G401 (cell line): Measurements from ENCODE around the gene KCNQ1. TPM values are rescaled to one million over a fixed set of nuclear protein-coding genes. Genes with fewer than 3 reads are reported as not detected.

ENCODE experiments used
- DNase-seq: peaks from one replicate; pipeline ENCODE4 v3.0.0-alpha.2; 2015; ENCODE audit warnings: low spot score
- in situ Hi-C: cut with HindIII; loops from 2 replicates; pipeline ENCODE4 v1.10.0; 2016; ENCODE audit warnings: low sequenced_read_pairs, mixed read lengths
- total RNA-seq: library from RNA; depleted of rRNA; stranded (reverse); fragments of >200 nt; shearing (Covaris generic); gene quantifications from 2 replicates; pipeline ENCODE4 v1.2.3, GENCODE V29; 2014

The KCNQ1 gene
- total RNA-seq, 1 experiment from 2014 or later, result 0.85 TPM

DNA sequence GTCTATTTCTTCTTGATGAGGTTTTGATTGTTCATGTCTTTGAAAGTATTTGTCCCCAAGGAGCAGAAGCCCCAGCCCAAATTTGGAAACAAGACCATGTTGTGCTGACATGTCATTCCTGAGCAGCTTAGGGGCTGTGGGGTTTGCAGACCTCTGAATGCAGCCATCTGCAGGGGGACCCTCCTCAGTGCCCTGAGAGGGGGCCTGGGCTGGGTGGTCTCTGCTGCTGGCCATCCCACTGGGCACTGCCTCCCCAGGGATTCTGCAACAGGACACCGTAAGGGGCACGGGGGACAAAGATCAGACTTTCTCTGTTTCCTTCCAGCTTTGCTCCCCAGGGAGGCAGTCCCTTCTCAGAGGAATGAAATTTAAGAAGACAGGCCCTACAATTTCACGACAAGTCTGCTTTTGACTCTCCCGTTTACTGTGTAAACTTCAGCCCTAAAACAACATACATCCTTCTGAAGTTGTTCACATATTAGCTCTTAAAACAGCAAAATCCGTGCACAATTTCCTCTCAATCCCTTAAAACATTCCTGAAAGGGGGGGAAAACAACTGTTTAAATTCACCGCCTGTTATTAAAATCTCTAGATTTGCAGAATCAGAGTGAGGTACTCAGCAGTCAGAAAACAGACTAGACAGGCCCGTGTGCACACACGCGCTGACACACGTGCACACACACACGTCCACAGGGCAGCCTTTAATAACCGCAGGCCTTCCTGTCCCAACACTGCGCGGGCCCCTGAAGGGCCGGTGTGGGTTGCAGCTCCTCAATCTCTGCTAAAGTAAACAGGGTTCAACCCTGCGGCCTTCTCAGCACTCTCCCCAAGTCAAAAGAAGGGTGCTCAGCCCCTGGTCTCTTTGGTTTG, 109.8 kb downstream of the KCNQ1 start:
- in situ Hi-C loops, result no loop called here
- DNase-seq, result no peak

DNA sequence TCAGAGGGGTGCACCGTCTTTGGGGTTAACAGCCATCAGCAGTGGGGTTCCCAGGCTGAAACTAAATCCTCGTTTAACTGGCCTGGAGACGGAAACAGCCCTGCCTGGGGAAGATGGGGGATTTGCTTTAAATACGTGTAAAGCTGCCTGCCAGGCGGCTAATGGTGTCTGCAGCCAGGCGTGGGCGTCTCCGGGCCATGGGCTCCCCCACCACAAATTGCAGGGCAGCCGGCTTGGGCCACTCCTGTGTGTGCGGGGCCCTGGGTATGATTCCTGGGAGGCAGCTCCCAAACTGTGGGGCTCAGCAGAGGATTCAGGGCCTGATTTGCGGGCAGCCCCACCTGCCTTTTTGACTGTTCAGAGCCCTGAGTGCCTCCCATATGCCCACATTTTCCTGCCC, 110.5 kb downstream of the KCNQ1 start:
- no peak for DNase-seq
- in situ Hi-C loops, result no loop called here

DNA sequence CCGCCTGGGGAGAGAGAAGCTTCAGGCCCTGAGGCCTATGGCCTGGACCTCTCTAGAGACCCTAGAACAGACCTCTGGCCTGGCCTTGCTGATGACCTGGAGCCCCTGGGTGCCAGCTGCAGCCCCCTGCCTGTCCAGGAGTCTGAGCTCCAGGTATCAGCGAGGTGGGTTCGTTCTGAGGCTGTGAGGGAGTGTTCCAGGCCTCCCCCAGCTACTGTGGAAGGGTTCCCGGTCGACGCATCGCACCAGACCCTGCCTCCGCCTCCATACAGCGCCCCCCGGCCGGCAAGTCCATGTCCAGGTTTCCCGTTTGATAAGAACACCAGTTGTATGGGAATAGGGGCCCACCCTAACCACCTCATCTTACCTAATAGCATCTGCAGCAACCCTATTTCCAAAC, 111.1 kb downstream of the KCNQ1 start:
- in situ Hi-C loops, result no loop called here
- no peak for DNase-seq

DNA sequence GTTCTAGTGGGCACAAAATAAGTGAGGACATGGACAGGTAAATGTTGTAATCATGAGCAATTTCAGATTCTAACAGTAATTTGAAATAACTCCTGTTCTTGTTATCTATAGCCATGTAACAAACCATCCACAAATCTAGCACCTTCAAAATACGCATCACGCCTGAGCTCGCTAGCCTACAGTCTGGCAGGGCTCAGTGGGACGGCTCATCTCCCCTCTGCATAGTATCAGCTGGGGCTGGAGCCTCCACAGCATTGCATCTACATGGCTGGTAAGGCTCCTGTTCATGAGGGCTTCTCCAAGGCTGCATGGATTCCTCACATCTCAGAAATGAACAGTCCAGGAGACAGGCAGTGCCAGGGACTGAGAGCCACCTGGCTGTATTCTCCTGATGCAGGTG, 112.6 kb downstream of the KCNQ1 start:
- DNase-seq, result no peak
- in situ Hi-C loops, result no loop called here

DNA sequence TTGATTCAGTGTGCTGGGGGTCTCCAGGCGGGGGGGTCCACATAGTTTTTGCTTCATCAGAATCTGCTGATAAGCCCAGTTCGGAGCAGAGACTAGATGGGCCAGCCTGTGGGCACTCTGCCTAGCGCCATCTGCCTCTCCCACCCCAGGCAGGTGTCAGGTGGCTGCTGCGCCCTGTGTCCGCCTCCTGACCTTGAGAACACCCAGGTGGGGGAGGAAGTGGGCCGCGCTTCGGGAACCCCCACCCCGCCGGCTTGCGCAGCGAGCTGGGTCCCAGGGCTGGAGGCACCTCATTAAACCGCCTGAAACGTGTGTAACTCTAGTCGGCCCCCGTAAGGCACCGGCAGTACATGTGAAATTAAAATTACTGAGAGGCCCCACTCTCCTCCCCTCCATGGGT, 113.6 kb downstream of the KCNQ1 start:
- no peak for DNase-seq
- in situ Hi-C loops, result no loop called here

DNA sequence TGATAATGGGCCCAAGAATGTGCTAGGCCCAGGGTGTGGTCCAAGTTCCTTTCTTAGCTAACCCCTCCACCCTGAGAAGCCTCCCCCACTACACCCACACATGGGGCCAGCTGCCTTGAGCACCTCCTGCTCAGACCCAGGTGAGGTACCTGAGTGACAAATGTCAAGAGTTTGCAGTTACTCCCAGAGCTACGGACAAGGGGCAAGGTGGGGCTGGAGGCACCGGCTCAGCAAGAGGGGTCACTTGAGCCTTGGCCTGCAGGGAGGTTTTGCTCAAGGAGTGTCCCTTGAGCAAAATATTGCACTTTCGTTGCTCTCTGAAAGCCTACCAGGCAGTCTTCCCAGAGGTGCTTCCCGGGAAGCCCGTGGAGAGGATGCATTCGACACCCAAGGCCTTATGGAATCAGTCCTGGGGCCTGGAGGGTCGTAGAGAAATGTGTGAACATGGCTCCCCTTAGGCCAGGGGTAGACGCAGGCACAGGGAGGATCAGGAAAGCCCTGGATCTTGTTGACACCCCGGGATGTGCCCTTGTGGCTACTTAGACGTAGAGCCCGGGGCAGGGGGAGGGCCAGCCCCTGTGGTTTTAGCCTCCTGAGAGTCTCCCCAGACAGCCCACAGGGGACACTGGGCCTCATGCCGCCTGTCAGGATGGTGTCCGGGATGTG, 114.2 kb downstream of the KCNQ1 start:
- in situ Hi-C loops, result no loop called here
- no peak for DNase-seq

DNA sequence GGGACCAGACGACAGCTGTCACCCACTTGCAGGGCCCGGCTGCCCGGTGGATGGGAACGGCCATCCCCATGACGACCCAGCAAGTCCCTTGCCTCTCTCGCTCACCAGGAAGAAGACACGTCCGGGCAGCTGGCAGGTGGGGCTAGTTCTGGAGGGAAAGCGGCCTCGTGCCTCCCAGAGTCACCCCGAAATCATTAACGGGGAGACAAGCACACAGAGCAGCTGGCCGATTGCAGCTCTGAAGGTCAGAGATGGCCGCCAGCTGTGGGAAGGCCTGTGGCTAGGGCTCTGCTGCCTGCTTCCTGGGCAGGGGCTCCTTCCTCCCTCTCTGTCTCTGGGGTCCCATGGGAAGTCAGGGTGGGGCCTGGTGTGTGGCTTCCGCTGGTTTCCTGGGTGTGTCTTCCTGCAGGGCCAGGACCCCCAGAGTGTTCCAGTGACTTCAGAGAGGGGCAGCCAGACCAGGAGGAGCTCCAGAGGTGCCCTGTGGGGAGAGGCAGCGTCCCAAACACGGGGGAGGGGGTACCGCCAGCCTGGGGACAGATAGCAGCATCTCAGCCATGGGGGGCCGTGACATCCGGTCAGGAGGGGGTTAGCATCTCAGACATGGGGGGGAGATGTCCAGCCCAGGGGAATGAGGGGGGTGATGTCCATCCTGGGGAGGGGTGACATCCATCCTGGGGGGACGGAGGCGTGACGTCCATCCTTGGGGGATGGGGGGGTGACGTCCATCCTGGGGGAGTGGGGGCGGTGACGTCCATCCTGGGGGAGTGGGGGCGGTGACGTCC, 114.9 kb downstream of the KCNQ1 start:
- in situ Hi-C loops, result no loop called here
- DNase-seq, result no peak

DNA sequence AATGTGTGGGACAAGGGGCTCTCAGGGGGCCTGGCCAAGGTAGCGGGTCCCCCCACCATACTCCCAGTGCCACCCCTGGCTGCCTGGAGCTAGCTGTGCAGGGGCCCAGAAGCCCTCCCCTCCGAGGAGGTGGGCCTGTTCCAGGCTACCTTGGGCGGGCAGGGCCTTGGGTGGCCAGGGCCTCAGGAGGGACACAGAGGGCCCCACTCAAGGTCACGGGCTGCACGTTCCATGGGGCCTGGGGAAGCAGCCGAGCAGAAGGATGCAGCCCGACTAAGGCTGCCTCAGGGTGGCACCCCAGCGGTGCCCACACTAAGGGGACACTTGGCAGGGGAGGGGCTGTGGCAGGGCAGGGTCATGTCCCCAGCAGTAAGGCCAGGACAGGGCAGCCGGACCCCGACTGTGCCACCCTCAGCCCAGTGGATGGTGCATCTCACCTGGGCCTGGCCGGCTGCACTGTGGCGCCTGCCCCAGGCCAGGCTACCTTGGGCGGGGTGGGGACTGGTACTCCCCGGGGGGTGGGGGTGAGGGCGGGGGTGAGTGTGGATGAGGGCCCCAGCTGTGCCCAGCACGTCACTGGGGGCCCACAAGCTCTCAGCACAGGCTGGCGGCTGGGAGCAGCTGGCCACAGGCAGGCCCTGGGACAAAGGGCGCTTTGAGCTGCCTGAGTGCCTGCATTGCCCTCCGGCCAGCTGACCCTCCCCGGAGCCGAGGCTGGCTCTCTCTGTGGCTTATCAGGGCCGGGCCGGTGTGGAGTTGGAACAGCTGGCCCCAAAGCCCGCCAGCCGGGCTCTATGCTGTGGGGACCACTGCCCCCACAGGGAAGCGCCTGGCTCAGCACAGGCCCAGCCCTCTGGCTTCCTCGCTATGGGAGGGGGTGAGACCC, 117.1 kb downstream of the KCNQ1 start:
- in situ Hi-C loops, result no loop called here
- DNase-seq, result no peak

DNA sequence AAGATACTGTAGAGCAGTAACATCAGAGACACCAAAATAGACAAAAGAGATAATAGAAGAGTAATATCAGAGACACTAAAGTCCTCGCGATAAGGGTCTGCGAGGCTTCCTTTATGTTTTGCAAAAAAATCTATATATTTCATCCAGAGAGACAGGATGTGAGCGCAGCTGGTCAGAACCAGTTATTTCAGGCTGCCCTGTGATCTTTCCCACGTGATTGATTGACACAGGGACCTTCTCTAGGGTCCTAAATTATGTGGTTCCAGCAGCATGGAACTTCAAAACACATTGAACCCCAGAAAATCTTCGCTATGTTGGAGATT, 118.0 kb downstream of the KCNQ1 start:
- no peak for DNase-seq
- in situ Hi-C loops, result no loop called here

DNA sequence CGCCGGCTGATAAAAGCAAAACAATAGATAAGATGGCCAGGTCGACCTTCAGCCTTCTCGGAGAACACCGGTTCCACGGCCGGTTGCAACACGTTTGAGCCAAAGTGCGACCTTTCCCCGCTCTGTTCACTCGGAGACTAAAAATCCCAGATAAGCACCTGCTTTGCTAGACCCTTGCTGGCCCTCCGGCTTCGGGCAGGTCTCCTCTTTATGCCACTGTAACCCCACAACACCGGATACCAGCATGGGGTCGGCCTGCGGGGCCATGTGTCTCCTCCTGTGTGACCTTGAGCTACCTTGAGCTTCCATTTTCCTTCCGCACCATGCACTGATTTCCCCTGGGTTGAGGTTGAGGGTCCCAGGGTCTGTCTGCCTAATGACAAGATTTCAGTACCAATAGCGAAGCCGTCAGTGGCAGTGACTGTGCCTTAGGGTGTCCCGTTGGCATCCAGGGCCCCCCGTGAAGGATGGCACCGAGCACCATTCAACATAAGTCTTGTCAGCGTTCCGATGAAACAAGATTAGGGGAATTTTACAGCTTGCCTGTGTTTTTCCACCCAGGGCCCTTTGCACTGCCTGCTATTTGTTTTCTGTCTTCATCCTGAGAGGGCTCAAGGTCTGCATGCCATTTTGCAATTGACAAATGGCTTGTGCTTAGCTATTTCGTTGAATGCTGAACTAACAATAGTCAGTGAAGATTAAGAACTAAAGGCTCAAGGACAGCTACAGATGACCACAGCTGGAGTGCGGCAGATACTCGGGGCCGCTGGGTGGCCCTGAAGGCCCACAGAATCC, 118.6 kb downstream of the KCNQ1 start:
- DNase-seq, result no peak
- in situ Hi-C loops, result no loop called here

DNA sequence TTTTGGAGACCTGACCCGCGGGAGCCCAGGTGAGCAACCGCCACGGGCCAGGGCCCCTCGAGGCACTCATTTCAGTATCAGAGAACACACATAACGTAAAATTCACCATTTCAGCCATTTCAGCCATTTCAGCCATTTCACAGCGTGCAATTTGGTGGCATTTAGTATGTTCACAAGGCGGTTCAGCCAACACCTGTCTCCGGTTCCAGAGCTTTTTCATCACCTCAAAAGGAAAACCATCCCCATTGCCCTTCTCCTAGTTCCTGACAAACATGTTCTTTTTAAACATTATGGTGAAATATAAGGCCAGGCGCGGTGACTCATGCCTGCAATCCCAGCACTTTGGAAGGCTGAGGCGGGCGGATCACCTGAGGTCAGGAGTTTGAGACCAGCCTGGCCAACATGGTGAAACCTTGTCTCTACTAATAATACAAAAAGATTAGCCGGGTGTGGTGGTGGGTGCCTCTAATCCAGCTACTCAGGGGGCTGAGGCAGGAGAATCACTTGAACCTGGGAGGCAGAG, 119.3 kb downstream of the KCNQ1 start:
- no peak for DNase-seq
- in situ Hi-C loops, result no loop called here

DNA sequence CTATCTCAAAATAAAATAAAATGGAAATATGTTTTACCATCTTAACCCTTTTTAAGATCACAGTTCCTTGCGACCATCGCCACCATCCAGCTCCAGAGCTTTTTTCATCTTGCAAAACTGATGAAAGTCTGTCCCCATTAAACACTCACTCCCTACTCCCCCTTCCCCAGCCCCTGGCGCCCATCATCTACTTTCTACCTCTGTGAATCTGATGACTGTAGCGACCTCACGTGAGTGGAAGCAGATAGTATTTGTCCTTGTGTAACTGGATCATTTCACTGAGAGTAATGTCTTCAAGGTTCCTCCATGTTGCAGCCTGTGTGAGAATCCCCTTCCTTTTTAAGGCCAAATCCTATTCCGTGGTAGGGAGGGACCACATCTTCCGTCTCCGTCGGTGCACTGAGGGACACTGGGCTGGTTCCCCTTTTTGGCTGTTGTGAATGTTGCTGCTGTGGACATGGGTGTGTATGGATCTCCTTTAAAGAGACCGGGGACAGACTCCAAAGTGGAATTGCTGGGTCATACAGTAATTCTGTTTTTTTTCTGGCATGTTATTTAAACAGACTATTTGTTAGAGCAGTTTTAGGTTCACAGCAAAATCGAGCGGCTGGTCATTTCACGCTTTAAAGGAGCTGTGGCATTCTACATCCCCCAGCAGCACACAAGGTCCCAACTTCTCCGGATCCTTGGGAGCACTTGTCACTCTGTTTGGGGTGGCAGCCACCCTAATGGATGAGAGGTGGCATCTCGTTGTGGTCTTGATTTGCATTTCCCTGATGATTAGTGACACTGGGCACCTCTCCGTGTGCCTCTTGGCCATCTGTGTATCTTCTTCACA, 120.0 kb downstream of the KCNQ1 start:
- no peak for DNase-seq

DNA sequence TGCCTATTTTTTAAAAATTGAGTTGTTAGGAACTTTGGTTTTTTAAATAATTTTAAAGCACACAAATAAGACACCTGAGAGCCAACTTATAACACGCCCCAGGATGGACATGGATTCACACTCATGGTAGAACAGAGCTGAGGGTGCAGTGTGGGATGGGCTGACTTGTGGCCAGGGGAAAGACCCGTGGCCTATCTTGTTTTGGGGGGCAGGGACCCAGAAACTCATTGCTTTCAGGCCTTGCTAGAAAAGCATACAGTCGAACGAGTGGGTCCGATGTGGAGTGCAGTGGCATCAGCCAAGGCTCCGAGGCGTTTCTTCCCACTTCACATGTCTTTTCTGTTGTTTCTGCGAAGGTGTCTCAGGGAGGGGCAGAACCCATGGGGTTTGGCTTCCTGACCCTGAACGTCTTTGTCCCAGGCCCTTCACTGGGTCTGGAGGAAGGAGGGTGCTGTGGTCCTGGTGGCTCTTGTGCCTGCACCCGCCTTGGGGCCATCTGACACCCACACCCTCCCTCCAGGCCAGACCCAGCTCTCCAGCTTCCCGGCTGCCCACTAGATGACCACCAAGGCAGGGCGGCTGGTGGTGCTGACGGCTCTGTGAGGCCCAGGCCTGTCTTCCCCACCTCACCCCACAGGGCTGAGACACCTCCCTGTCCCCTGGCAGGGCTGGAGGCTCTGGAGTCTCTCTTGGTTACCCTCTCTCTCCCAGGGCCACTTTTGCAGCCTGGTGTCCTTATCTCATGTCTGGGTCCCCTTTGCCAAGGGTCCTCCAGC, 120.8 kb downstream of the KCNQ1 start:
- in situ Hi-C loops, result no loop called here
- no peak for DNase-seq

More for the DNA sequence above, 120.0 kb downstream of the KCNQ1 start:
- in situ Hi-C loops, result no loop called here

DNA sequence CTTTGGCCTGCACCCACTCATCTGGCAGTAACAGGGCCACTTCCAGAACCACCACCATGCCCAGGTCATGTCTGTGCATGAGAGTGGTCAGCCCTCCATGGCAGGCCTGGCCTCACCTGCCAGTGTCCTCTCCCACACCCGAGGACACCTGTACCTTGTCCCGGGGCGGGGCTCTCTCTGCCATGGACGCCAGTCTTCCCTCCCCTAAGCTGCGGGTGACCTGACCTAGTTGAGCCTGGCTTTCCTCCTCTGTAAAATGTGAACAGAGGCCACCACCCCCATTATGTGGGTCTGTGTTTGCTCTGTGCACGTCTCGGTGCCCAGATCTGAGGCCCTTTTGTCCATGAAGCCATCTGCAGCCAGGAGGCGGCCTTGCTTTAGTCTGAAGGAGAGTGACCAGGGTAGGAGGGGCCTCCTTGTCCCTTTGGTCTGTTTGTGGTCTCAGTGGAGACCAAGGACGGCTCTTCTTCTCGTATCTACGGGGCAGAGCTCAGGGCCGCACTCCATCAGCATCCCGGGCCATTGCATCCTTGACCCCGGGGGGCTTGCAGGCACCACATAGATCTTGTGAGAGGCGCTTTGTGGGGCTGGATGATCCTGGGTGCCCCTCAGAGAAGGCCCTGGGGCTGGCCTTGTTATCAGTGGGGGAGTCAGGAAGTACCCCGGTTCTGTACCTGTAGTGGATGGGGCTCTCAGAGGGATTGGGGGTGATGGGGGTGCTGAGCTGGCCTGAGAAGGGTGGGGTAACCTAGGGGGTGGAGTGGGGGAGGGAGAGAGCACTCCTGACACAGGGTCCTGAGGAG, 121.6 kb downstream of the KCNQ1 start:
- DNase-seq, result no peak
- in situ Hi-C loops, result no loop called here

DNA sequence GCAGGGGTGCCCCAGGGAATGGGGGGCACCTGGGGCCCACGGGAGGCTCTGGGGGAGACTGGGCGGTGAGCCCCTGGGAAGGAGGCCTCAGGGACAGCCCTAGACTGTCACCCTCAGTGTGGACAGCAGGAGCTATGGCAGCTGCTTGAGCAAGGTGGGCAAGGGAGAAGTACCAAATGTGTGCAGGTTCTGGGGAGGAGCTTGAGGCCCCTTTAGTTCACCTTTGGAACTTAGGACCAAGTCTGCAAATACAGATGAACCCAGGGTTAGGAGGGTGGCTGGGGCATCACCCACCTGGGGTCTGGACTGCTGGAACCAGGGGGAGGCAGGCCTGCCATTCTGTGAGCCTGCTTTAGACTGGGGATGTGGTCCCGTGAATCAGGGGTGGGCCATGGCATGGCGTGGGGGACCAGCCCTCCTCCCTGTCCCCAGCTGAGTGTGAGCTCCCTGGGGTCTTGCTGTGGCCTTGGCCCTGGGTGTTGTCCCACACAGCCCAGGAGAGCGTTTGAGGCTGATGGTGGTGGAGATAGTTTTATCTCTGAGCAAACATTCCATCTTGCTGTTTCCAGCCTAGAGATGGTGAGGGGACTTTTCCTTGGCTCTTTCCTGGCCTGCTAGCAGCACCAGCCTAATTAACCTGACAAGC, 122.3 kb downstream of the KCNQ1 start:
- no peak for DNase-seq
- in situ Hi-C loops, result no loop called here
